ENCODE measurements around the gene TOE1.

TOE1 gene

GRCh38 chr1:45334308-45335245 is 5.4 kb upstream of the TOE1 start:
- no peak for DNase-seq (ENCODE audit: insufficient read length, low spot score)
- no peak for FAIRE-seq
- TF ChIP-seq POU2F2 (IDR thresholded peaks at IDR 0.05; ENCODE audit: low read depth, low read length), result no peak
- no peak for TF ChIP-seq POLR2A (IDR thresholded peaks at IDR 0.05; ENCODE audit: low read depth, low read length)
- no peak for TF ChIP-seq PAX5 (IDR thresholded peaks at IDR 0.05; ENCODE audit: insufficient read depth, low read length, severe bottlenecking)

- DNase-seq (ENCODE audit: insufficient read length, low spot score) (no peak), FAIRE-seq (no peak)
- TF ChIP-seq SPI1 (IDR thresholded peaks at IDR 0.05; ENCODE audit: low read depth, low read length), result no peak
- TF ChIP-seq POU2F2 (IDR thresholded peaks at IDR 0.05; ENCODE audit: low read depth, low read length), result no peak
- TF ChIP-seq POLR2A (IDR thresholded peaks at IDR 0.05; ENCODE audit: low read depth, low read length), result no peak
These were observed 4.1 kb upstream of the TOE1 start for GRCh38 chr1:45335855-45336324.

DNA sequence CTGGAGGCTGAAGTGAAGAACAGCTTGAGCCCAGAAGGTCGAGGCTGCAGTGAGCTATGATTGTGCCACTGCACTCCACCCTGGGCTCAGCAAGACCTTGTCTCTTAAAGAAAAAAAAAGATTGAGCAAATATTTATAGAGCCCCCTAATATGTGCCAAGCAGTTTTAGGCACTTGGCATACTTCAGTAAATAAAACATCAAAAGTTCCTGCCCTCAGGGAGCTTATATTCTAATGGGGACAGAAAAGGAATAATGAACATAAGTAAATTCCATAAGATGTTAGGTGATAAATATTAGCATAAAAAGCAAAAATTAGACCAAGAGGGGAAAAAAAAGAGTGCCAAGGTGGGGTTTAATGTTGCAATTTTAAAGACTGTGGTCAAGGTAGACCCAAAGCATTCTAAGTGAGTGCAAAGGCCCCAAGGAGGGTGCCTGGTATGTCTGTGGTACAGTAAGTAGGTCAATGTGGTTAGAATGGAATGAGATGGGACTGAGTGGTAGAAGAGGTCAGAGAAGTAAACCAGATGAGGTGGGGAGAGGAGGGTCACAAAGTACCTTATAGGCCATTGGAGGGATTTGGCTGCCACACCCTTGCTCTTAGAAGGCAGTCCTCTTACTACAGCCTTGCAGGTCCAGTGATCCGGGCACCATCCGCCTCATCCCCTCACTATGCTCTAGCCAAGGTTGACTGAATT is 2.2 kb upstream of the TOE1 start:
- TF ChIP-seq SPI1 (IDR thresholded peaks at IDR 0.05; ENCODE audit: low read depth, low read length) (no peak), TAF1 (IDR thresholded peaks at IDR 0.05; ENCODE audit: low read depth, low read length) (no peak), POLR2A (IDR thresholded peaks at IDR 0.05; ENCODE audit: low read depth, low read length) (no peak), POLR2AphosphoS5 (IDR thresholded peaks at IDR 0.05; ENCODE audit: low read depth, low read length) (no peak), POU2F2 (IDR thresholded peaks at IDR 0.05; ENCODE audit: low read depth, low read length) (no peak)
- FAIRE-seq, result no peak
- DNase-seq (ENCODE audit: insufficient read length, low spot score), result no peak

DNA sequence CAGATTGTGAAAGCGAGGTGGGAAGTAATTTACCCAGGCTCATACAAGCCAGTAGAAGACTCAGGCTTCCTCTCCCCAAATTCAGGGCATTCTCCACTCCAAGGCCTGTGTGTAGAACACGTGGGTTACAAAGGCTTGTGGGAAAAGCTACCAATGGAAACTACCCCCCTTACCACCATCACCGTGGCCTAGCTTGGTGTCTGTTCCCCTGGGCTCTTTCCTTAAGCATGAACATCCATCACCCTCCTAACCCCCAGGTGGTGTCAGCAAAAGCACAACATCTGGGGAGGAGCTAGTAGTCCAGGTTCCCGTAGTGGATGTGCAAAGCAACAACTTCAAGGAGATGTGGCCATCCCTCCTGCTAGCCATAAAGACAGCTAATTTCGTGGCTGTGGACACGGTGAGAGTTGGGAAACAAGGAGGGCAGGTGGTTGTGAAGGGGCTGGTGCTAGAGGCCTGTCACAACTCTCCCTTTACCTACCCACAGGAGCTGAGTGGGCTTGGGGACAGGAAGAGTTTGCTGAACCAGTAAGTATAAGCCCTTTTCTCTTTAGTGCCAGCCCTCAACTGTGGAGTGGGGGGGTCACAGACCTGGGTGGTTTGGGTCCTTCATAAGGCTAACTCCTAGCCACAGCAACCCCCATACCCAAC is 971 bp downstream of the TOE1 start:
- DNase-seq (ENCODE audit: insufficient read length, low spot score), result no peak

GRCh38 chr1:45344499-45344898 is 4.5 kb downstream of the TOE1 start:
- no peak for DNase-seq (ENCODE audit: insufficient read length, low spot score)
- FAIRE-seq, result no peak
- TF ChIP-seq POLR2A (IDR thresholded peaks at IDR 0.05; ENCODE audit: low read depth, low read length) (no peak), POU2F2 (IDR thresholded peaks at IDR 0.05; ENCODE audit: low read depth, low read length) (no peak), SPI1 (IDR thresholded peaks at IDR 0.05; ENCODE audit: low read depth, low read length) (no peak), TAF1 (IDR thresholded peaks at IDR 0.05; ENCODE audit: low read depth, low read length) (no peak), PAX5 (IDR thresholded peaks at IDR 0.05; ENCODE audit: insufficient read depth, low read length, severe bottlenecking) (no peak), POLR2AphosphoS5 (IDR thresholded peaks at IDR 0.05; ENCODE audit: low read depth, low read length) (no peak)

More for the DNA sequence above, 971 bp downstream of the TOE1 start:
- FAIRE-seq, result peak; percentile 57
- no peak for TF ChIP-seq POU2F2 (IDR thresholded peaks at IDR 0.05; ENCODE audit: low read depth, low read length)
- no peak for TF ChIP-seq PAX5 (IDR thresholded peaks at IDR 0.05; ENCODE audit: insufficient read depth, low read length, severe bottlenecking)
- TF ChIP-seq POLR2AphosphoS5 (IDR thresholded peaks at IDR 0.05; ENCODE audit: low read depth, low read length), result no peak
- TF ChIP-seq SPI1 (IDR thresholded peaks at IDR 0.05; ENCODE audit: low read depth, low read length), result no peak
- TF ChIP-seq TAF1 (IDR thresholded peaks at IDR 0.05; ENCODE audit: low read depth, low read length), result no peak
- TF ChIP-seq POLR2A (IDR thresholded peaks at IDR 0.05; ENCODE audit: low read depth, low read length), result no peak

DNA sequence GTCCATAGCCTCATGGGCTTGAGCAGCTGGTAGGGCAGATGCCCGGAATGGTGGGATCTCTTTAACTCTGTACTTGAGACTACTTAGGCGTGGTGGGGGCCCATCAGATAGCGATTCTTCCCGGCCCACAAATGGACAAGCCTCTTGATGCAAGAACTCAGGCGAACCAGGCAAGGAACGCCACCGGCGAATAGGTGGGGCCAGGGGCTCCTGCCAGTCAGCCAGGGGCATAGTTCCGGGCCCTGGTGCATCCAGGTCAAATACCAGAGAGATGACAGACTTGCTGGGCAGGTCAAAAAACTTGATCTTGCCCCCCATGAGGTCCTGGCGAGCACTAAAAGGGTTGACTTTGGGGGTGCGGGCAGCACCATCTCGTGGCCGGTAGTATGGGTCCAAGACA is 5.0 kb downstream of the TOE1 start:
- DNase-seq (ENCODE audit: insufficient read length, low spot score) (no peak), FAIRE-seq (no peak)
- no peak; the same call in 1 of the 2 replicates for TF ChIP-seq POLR2AphosphoS5 (IDR thresholded peaks at IDR 0.05; ENCODE audit: low read depth, low read length)
- no peak for TF ChIP-seq POLR2A (IDR thresholded peaks at IDR 0.05; ENCODE audit: low read depth, low read length)
- TF ChIP-seq PAX5 (IDR thresholded peaks at IDR 0.05; ENCODE audit: insufficient read depth, low read length, severe bottlenecking), result no peak
- TF ChIP-seq POU2F2 (IDR thresholded peaks at IDR 0.05; ENCODE audit: low read depth, low read length), result no peak
- TF ChIP-seq TAF1 (IDR thresholded peaks at IDR 0.05; ENCODE audit: low read depth, low read length), result no peak
- TF ChIP-seq SPI1 (IDR thresholded peaks at IDR 0.05; ENCODE audit: low read depth, low read length), result no peak

DNA sequence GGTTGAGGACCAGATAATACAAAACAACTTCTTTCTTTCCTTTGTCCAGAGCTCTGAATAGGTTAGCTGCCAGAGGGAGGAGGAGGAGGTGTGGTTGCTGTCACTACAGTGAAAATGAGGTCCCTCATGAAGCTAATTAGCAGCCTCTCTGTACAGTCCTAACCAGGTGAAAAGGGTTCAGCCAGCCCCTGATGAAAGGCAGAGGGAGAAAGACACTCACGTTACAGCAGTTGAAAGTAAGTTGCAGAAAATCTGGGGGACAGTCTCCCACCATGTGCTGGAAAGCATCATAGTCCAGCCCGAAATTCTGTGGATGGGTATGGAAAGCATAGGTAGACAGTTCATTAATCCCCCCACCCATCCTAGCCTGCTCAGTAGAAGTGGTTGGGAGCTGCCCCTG is 6.5 kb downstream of the TOE1 start:
- FAIRE-seq (no peak), DNase-seq (ENCODE audit: insufficient read length, low spot score) (no peak)
- TF ChIP-seq POLR2A (IDR thresholded peaks at IDR 0.05; ENCODE audit: low read depth, low read length) (peak; percentile 30; the same call in 1 of the 2 replicates), SPI1 (IDR thresholded peaks at IDR 0.05; ENCODE audit: low read depth, low read length) (no peak)

- TF ChIP-seq PAX5 (IDR thresholded peaks at IDR 0.05; ENCODE audit: insufficient read depth, low read length, severe bottlenecking), result no peak
- no peak for FAIRE-seq
- DNase-seq (ENCODE audit: insufficient read length, low spot score), result no peak
These were observed 8.1 kb downstream of the TOE1 start for GRCh38 chr1:45348020-45348419.

DNA sequence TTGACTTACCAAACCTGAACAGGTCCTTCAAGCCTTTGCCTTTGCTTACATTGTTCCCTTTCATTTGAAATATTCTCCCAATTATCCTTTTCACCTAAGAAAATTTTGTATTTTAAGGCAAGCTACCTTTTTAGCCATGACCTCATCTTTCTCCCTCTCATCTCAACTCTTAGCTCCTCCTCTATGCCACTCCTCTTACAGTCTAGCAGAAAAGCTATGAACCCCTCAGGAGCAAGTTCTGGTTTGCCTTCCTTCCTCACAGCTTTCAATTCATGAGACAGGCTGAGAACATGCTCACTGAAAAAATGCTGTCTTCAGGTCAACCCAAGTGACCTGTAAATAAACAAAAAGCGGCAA is 8.6 kb downstream of the TOE1 start:
- no peak for DNase-seq (ENCODE audit: insufficient read length, low spot score)
- TF ChIP-seq SPI1 (IDR thresholded peaks at IDR 0.05; ENCODE audit: low read depth, low read length), result no peak
- TF ChIP-seq TAF1 (IDR thresholded peaks at IDR 0.05; ENCODE audit: low read depth, low read length), result no peak
- no peak for TF ChIP-seq PAX5 (IDR thresholded peaks at IDR 0.05; ENCODE audit: insufficient read depth, low read length, severe bottlenecking)
- no peak for TF ChIP-seq POU2F2 (IDR thresholded peaks at IDR 0.05; ENCODE audit: low read depth, low read length)
- no peak for TF ChIP-seq POLR2A (IDR thresholded peaks at IDR 0.05; ENCODE audit: low read depth, low read length)
- no peak for TF ChIP-seq POLR2AphosphoS5 (IDR thresholded peaks at IDR 0.05; ENCODE audit: low read depth, low read length)
- FAIRE-seq, result no peak
